ENCODE data around the gene APMAP. TPM values are rescaled to one million over a fixed set of nuclear protein-coding genes. Genes with fewer than 3 reads are reported as not detected.

APMAP gene
- total RNA-seq, 1 experiment from 2014 or later: 82.7 TPM

DNA sequence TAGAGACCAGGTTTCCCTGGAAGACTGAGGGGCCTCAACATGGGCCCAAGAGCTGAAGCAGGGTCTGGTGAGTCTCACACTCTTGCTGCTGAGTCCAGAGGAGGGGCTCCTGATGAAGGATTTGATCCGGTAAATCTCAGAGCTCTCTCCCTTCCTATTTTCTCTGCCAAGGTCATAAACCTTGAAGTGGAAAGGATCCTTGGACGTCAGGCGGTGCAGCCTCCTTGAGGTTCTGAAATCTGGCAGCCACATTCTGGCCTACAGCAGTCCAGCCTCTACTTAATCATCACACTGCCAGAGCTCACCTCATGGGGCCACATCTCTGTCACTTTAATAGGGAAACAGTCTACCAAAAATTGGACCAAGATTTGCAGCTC lies 41.4 kb upstream of the APMAP start:
- ChIA-PET CTCF (no interaction called here), POLR2A (no interaction called here), RAD21 (ENCODE audit: low non-redundant PET in 1 of 2, low total read pairs in 2 of 2, uncharacterized antibody in 2 of 2, unreplicated experiment in 2 of 2) (no interaction called here)
- no TSS peak for BruUV-seq (replicated peaks)
- no peak overlapping the region for H3K9ac ChIP-seq (ENCODE audit: low read length)
- no peaks in the 10 kb centered on the region for H3K4me1 ChIP-seq (ENCODE audit: control insufficient read depth in 1 of 2, insufficient read depth in 2 of 2, low read length in 2 of 2)
- H3K4me2 ChIP-seq (ENCODE audit: low read length): no peak overlapping the region
- H3K9me3 ChIP-seq (ENCODE audit: control insufficient read depth in 1 of 2, insufficient read depth in 1 of 2, low read depth in 1 of 2, low read length in 2 of 2): no peaks in the 10 kb centered on the region
- no peaks in the 10 kb centered on the region for H3K79me2 ChIP-seq (ENCODE audit: insufficient read depth, low read length)
- H3K4me3 ChIP-seq (replicated peaks in 1 of 2; ENCODE audit: low read depth in 1 of 2, low read length in 2 of 2): no peak overlapping the region
- no peaks in the 10 kb centered on the region for H4K20me1 ChIP-seq (ENCODE audit: insufficient read depth)
- no peak for TF ChIP-seq JUND (IDR thresholded peaks at IDR 0.05)
- TF ChIP-seq SP1 (IDR thresholded peaks at IDR 0.05; ENCODE audit: low read depth): no peak
- TF ChIP-seq ZFX (IDR thresholded peaks at IDR 0.05): no peak
- no peak for TF ChIP-seq TCF7L2 (IDR thresholded peaks at IDR 0.05; ENCODE audit: borderline replicate concordance, extremely low read depth, insufficient read depth, insufficient read length)
- TF ChIP-seq ELF1 (IDR thresholded peaks at IDR 0.05; ENCODE audit: borderline replicate concordance, low read depth): no peak
- no peak for TF ChIP-seq CBX3 (IDR thresholded peaks at IDR 0.05; ENCODE audit: low read depth)
- no peaks in the 10 kb centered on the region for H3K27me3 ChIP-seq (ENCODE audit: insufficient read depth, low read length)
- no peak overlapping the region for H2AFZ ChIP-seq (ENCODE audit: low read depth, low read length, poor library complexity, severe bottlenecking)
- intact Hi-C loops (cut with micrococcal nuclease): no loop called here
- H3K9me2 ChIP-seq (ENCODE audit: insufficient read depth): no peaks in the 10 kb centered on the region
- H3K36me3 ChIP-seq (ENCODE audit: control insufficient read depth in 1 of 2, insufficient read depth in 2 of 2, low read length in 2 of 2): no peaks in the 10 kb centered on the region
- no peak overlapping the region for H3K27ac ChIP-seq (ENCODE audit: low read depth, low read length)
- ATAC-seq (no peak), DNase-seq (ENCODE audit: low read depth, low spot score) (no peak)

DNA sequence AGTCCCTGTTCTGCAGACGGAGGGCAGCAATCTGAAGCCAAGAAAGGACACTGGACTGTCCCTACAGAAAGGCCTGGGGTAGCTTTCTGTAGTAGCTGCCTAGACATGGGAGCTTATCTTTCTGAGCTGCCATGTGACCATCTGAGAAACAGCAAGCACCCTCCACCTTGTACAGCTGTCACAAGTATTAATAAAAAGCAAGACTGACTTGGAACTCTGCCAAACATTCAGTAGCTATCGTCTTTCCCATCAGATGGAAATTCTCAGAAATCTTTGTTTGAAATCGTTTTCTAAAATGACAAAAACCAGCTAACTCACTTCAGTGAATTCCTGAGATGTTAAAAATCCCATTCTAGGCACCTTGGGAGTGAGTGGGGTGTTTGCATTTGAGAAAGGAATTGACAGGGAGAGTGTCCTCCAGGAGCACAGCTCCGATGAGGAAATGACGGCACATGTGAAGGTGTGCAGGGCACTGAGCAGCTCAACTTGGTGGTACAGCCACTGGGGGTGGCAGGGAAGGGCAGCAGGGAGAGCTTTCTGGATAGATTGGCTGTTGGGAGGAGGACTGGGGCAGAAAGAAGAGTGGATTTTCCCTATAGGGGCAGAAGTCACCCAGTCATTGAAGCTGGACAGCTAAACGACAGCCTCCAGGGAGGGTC lies 40.8 kb upstream of the APMAP start:
- Histone ChIP-seq H3K27ac (ENCODE audit: low read depth, low read length) (no peak overlapping the region), H4K20me1 (ENCODE audit: insufficient read depth) (no peaks in the 10 kb centered on the region), H3K9me2 (ENCODE audit: insufficient read depth) (no peaks in the 10 kb centered on the region), H3K4me1 (ENCODE audit: control insufficient read depth in 1 of 2, insufficient read depth in 2 of 2, low read length in 2 of 2) (no peaks in the 10 kb centered on the region), H3K27me3 (ENCODE audit: insufficient read depth, low read length) (no peaks in the 10 kb centered on the region), H3K79me2 (ENCODE audit: insufficient read depth, low read length) (no peaks in the 10 kb centered on the region), H3K4me3 (replicated peaks in 1 of 2; ENCODE audit: low read depth in 1 of 2, low read length in 2 of 2) (no peak overlapping the region), H3K9me3 (ENCODE audit: control insufficient read depth in 1 of 2, insufficient read depth in 1 of 2, low read depth in 1 of 2, low read length in 2 of 2) (no peaks in the 10 kb centered on the region), H3K36me3 (ENCODE audit: control insufficient read depth in 1 of 2, insufficient read depth in 2 of 2, low read length in 2 of 2) (no peaks in the 10 kb centered on the region), H3K4me2 (ENCODE audit: low read length) (no peak overlapping the region), H2AFZ (ENCODE audit: low read depth, low read length, poor library complexity, severe bottlenecking) (no peak overlapping the region), H3K9ac (ENCODE audit: low read length) (no peak overlapping the region)
- BruUV-seq (replicated peaks): no TSS peak
- ChIA-PET POLR2A (no interaction called here), CTCF (no interaction called here), RAD21 (ENCODE audit: low non-redundant PET in 1 of 2, low total read pairs in 2 of 2, uncharacterized antibody in 2 of 2, unreplicated experiment in 2 of 2) (no interaction called here)
- intact Hi-C loops (cut with micrococcal nuclease): no loop called here
- no peak for TF ChIP-seq SP1 (IDR thresholded peaks at IDR 0.05; ENCODE audit: low read depth)
- TF ChIP-seq, protein P1, sequence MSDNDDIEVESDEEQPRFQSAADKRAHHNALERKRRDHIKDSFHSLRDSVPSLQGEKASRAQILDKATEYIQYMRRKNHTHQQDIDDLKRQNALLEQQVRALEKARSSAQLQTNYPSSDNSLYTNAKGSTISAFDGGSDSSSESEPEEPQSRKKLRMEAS (IDR thresholded peaks at IDR 0.05): no peak
- TF ChIP-seq, protein P2, sequence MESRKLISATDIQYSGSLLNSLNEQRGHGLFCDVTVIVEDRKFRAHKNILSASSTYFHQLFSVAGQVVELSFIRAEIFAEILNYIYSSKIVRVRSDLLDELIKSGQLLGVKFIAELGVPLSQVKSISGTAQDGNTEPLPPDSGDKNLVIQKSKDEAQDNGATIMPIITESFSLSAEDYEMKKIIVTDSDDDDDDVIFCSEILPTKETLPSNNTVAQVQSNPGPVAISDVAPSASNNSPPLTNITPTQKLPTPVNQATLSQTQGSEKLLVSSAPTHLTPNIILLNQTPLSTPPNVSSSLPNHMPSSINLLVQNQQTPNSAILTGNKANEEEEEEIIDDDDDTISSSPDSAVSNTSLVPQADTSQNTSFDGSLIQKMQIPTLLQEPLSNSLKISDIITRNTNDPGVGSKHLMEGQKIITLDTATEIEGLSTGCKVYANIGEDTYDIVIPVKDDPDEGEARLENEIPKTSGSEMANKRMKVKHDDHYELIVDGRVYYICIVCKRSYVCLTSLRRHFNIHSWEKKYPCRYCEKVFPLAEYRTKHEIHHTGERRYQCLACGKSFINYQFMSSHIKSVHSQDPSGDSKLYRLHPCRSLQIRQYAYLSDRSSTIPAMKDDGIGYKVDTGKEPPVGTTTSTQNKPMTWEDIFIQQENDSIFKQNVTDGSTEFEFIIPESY (IDR thresholded peaks at IDR 0.05; ENCODE audit: extremely low read depth, insufficient replicate concordance, low read length): no peak
- no peak for TF ChIP-seq TCF7L2 (IDR thresholded peaks at IDR 0.05; ENCODE audit: borderline replicate concordance, extremely low read depth, insufficient read depth, insufficient read length)
- no peak for TF ChIP-seq EZH2phosphoT487 (IDR thresholded peaks at IDR 0.05; ENCODE audit: borderline replicate concordance)
- ATAC-seq (no peak), DNase-seq (ENCODE audit: low read depth, low spot score) (no peak)
